Neural progenitor cell (in vitro differentiated cells): ENCODE data around the gene ADGRL1.

Experiments used
- CTCF ChIP-seq: fragments of 200-600 bp; sonication (generic); IDR thresholded peaks from 2 replicates; pipeline ENCODE4 v1.5.1; 2017; ENCODE audit warnings: antibody characterized with exemption, mild to moderate bottlenecking
- EZH2 ChIP-seq: fragments of 200-600 bp; sonication (generic); IDR thresholded peaks from 2 replicates; pipeline ENCODE4 v1.6.1; 2017; ENCODE audit warnings: antibody characterized with exemption, mild to moderate bottlenecking, moderate library complexity
- EZH2phosphoT487 ChIP-seq: fragments of 200-600 bp; sonication (generic); IDR thresholded peaks from 2 replicates; pipeline ENCODE4 v1.6.1; 2017; ENCODE audit warnings: antibody characterized with exemption

- no peak for TF ChIP-seq CTCF
- no peak for TF ChIP-seq EZH2
- no peak for TF ChIP-seq EZH2phosphoT487
Observed at GRCh38 chr19:14168259-14168972, 37.6 kb downstream of the ADGRL1 start.
